Neural cell (in vitro differentiated cells): ENCODE measurements around the gene ZDHHC4.

Source experiments
- EZH2 ChIP-seq: fragments of 200-600, 300-800 bp; shearing (Covaris generic), sonication (generic); IDR thresholded peaks from 2 replicates; pipeline ENCODE4 v1.6.1; 2014; ENCODE audit warnings: antibody characterized with exemption, low read length, borderline replicate concordance, mild to moderate bottlenecking; ENCODE audit not compliant: insufficient read depth, poor library complexity, severe bottlenecking
- TF ChIP-seq, protein P1 (sequence below): fragments of 450-650 bp; IDR thresholded peaks from 2 replicates; pipeline ENCODE4 v1.5.1; 2014; ENCODE audit warnings: antibody characterized with exemption, mild to moderate bottlenecking, moderate library complexity; ENCODE audit not compliant: poor library complexity, severe bottlenecking

DNA sequence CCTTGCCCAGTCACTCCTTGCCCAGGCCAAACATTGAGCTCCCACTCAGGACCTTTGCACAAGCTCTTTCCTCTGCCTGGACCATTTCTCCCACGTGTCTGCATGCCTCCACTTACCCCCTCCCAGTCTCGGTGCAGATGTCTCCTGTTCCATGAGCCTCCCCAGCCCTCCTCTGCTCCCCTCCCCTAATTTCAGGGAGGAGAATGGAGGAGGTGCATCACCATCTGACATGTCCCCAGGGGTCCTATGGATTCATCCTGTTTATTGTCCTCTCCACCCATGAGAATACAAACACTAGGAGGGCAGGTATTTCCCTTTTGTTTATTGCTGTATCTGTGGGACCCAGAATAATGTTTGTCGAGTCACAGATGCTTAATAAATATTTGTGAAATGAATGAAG, 17.4 kb upstream of the ZDHHC4 start:
- TF ChIP-seq, protein P1, sequence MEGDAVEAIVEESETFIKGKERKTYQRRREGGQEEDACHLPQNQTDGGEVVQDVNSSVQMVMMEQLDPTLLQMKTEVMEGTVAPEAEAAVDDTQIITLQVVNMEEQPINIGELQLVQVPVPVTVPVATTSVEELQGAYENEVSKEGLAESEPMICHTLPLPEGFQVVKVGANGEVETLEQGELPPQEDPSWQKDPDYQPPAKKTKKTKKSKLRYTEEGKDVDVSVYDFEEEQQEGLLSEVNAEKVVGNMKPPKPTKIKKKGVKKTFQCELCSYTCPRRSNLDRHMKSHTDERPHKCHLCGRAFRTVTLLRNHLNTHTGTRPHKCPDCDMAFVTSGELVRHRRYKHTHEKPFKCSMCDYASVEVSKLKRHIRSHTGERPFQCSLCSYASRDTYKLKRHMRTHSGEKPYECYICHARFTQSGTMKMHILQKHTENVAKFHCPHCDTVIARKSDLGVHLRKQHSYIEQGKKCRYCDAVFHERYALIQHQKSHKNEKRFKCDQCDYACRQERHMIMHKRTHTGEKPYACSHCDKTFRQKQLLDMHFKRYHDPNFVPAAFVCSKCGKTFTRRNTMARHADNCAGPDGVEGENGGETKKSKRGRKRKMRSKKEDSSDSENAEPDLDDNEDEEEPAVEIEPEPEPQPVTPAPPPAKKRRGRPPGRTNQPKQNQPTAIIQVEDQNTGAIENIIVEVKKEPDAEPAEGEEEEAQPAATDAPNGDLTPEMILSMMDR, result no peak
- no peak for TF ChIP-seq EZH2
